GM10266 (cell line): Measurements from ENCODE around the gene APOL2.
"Not testable (repeated sequence)": the region's sequence is repeated elsewhere in the genome, so short reads cannot be mapped to it uniquely, and the experiment has no call there.

ENCODE experiments used
- DNase-seq: peaks from one replicate; pipeline ENCODE4 v3.0.0; 2012; ENCODE audit errors: extremely low spot score
- TF ChIP-seq, protein P1 (sequence below): IDR thresholded peaks from 2 replicates; pipeline ENCODE4 v1.5.1; 2012; ENCODE audit warnings: mild to moderate bottlenecking, low read depth; ENCODE audit not compliant: control insufficient read depth, insufficient read depth; ENCODE audit errors: missing control alignments

APOL2 gene

DNA sequence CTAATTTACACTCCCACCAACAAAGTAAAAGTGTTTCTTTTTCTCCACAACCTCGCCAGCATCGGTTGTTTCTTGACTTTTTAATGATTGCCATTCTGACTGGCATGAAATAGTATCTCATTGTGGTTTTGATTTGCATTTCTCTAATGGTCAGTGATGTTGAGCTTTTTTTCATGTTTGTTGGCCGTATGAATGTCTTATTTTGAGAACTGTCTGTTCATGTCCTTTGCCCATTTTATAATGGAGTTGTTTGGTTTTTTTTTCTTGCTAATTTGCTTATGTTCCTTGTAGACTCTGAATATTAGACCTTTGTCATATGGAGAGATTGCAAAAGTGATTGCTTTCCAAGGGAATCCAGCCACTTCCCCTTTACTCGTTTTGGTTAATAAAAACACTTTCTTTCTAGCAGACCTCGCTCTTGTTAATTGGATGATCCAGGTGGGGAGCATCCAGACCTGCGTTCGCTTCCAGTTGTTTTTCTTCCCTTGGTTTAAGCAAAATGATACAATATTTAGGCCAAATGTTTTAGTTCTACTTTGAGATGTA, 20.6 kb downstream of the APOL2 start:
- TF ChIP-seq, protein P1, sequence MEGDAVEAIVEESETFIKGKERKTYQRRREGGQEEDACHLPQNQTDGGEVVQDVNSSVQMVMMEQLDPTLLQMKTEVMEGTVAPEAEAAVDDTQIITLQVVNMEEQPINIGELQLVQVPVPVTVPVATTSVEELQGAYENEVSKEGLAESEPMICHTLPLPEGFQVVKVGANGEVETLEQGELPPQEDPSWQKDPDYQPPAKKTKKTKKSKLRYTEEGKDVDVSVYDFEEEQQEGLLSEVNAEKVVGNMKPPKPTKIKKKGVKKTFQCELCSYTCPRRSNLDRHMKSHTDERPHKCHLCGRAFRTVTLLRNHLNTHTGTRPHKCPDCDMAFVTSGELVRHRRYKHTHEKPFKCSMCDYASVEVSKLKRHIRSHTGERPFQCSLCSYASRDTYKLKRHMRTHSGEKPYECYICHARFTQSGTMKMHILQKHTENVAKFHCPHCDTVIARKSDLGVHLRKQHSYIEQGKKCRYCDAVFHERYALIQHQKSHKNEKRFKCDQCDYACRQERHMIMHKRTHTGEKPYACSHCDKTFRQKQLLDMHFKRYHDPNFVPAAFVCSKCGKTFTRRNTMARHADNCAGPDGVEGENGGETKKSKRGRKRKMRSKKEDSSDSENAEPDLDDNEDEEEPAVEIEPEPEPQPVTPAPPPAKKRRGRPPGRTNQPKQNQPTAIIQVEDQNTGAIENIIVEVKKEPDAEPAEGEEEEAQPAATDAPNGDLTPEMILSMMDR: no peak
- no peak for DNase-seq

DNA sequence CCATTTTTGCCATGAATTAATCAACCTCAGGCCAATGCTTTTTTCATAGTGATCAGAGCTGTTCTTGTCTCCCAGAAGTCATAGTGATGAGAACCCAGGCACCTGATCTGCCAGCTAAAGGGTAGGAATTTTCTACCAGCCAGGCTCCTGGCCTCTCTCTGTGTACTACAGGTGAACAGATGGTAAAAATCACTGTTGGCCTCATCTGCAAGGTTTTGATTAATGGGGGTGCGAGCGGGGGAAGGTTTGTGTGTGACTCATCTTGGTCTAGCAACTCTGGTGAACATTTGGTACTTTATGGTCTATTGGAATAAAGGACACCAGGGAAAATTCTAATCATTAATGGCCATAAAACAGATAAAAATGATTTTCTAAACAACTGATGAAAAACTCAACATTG, 23.3 kb downstream of the APOL2 start:
- TF ChIP-seq, protein P1: no peak
- no peak for DNase-seq

DNA sequence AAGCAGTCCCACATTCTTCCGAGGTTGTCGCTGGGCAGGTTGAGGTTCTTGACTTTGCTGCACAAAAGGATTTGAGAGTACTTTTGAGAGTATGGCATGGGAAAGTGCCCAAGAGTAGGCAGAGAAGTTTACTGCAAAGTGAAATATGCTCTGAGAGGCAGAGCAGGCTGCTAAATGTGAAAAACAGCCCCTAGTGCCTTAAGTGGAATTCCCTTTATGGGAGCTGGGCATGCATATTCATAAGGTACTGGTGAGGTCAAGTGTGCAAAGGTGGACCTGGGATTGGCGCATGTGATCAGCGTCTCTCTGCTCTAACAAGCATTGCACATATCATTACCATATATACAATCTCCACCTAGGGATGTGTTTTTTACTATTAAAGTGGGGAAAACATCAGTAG, 25.7 kb downstream of the APOL2 start:
- TF ChIP-seq, protein P1: no peak
- no peak for DNase-seq

DNA sequence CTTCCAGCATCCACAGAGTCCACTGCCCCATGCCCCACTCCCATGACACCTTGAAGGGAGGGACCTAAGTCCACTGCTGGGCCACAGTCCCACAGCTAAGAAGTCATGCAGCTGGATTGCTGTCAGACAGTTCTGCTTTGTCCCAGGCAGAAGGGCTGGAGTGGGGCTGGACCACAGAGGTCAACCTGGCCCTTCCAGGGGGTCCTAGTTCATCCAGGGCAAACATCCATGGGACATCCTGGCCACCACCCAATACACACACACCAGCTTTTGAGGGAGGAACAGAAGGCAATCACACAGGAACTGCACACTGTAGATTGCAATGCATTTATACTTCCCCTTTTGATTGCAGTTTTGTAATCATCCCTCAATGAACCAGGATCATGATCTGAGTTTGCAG, 26.4 kb downstream of the APOL2 start:
- TF ChIP-seq, protein P1: no peak
- DNase-seq: no peak

DNA sequence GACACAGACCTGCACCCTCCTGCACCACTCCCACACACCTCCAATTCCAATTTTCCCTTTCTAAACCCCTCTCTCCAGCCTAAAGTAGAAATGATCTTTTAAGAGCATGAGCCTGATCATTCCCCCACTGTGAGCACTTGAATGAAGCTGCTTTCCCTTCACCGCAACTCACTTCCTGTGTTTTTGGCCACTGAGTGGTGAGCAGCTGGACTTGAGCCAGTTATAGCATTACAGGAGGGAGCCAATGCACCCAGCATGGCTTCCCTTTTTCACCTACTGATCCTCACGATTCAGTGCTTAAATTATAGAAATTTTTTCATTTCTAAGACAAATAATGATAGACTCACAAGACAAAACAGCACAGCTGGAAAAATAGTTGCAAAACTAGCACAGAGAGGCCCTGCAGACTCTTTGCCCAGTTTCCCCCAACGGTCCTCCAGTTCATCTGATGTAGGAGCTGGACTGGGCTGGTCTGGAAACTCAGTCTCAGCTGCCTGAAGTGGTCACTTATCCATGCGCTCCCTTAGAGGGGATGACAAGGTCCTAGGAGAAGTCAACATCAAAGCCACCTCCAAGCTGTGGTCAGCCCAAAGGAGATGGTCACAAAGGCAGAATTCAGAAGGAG, 28.0 kb downstream of the APOL2 start:
- TF ChIP-seq, protein P1: no peak
- no peak for DNase-seq

DNA sequence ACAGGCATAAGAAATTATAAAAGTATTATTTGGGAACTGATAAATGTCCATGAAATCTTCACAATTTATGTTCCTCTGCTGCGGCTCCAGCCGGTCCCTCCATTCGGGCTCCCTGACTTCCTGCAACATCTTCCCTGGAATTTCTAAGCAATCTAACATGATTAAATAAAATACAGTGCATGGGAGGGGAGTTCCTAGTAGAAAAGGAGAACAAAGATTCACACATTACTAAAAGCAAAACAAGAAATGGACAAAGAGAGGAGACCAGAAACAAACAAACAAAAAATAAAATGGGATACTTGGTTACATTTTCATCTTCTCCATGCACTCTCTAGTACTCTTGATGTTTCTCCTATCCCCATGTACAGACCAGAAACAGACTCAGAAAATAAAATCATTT, 29.1 kb downstream of the APOL2 start:
- DNase-seq: no peak
- TF ChIP-seq, protein P1: no peak

DNA sequence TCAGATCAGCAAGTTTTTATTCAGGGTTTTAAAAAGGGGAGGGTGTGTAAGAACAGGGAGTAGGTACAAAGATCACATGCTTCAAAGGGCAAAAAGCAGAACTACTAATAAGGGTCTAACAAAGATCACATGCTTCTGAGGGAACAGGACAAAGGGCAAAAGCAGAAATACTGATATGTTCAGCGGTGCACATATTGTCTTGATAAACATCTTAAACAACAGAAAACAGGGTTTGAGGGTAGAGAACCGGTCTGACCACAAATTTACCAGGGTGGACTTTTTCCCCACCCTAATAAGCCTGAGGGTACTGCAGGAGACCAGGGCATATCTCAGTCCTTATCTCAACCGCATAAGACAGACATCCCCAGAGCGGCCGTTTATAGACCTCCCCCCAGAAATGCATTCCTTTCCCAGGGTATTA, 29.8 kb downstream of the APOL2 start:
- DNase-seq: not testable (repeated sequence)

DNA sequence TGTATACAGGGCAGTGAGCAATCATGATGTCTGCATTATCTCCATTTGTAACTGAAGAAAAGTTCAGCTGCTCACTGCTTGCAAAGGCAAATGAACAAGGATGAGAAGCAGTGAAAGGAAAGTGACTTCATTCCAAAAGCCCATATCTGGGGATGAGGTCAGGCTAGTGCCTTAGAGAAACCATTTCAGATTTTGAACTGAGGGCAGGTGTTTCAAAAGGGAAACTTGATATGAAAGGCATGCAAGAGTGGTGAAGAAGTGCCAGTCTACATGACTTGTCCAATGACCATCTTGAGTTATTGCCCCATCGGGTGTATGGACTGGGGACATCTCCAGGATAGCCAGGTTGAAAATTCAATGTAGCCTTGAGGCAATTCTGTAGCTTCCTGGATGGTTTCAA, 30.4 kb downstream of the APOL2 start:
- no peak for DNase-seq
- TF ChIP-seq, protein P1: no peak
